Measurements from ENCODE around the gene POU6F1. TPM values are rescaled to one million over a fixed set of nuclear protein-coding genes. Genes with fewer than 3 reads are reported as not detected.

POU6F1 gene
- 0.61 to 2.3 TPM (median 1.5 TPM) in 5 replicates for total RNA-seq (2022; extraction: Qiagen RNA extraction)

GRCh38 chr12:51217968-51218606 is at the start of gene POU6F1:
TSS of gene POU6F1 (minus strand) at chr12:51218062. CDS start at chr12:51206836, 11,226 bp downstream.

GRCh38 chr12:51238510-51239334 is 20.9 kb upstream of the POU6F1 start, which contains the start of gene DAZAP2:
TSS of gene DAZAP2 (plus strand) at chr12:51238826. CDS start at chr12:51238908, 82 bp downstream.

GRCh38 chr12:51172515-51173431 is 45.1 kb downstream of the POU6F1 start, which contains the start of gene TFCP2:
TSS of gene TFCP2 (minus strand) at chr12:51173135. CDS start at chr12:51172422, 713 bp downstream.

Other genes with a start within 250 kb of the POU6F1 start
- 16.2 to 22.8 TPM (median 20.2 TPM) in 5 replicates for gene SLC11A2, start 191.7 kb downstream of the POU6F1 start, total RNA-seq (2022; extraction: Qiagen RNA extraction)
- 18.6 to 25.1 TPM (median 22.1 TPM) in 5 replicates for gene LETMD1, start 169.7 kb downstream of the POU6F1 start, total RNA-seq (2022; extraction: Qiagen RNA extraction)
- gene CSRNP2, start 134.5 kb downstream of the POU6F1 start, total RNA-seq (2022; extraction: Qiagen RNA extraction), result 10.5 to 15.2 TPM (median 13.3 TPM) in 5 replicates
- 17.6 to 21.6 TPM (median 21.1 TPM) in 5 replicates for gene TFCP2, start 44.9 kb downstream of the POU6F1 start, total RNA-seq (2022; extraction: Qiagen RNA extraction)
- gene DAZAP2, start 20.8 kb upstream of the POU6F1 start, total RNA-seq (2022; extraction: Qiagen RNA extraction), result 338 to 361 TPM (median 341 TPM) in 5 replicates
- 22.5 to 30.3 TPM (median 25.6 TPM) in 5 replicates for gene SMAGP, start 52.4 kb upstream of the POU6F1 start, total RNA-seq (2022; extraction: Qiagen RNA extraction)
- gene BIN2, start 106.1 kb upstream of the POU6F1 start, total RNA-seq (2022; extraction: Qiagen RNA extraction), result 0.14 to 0.23 TPM (median 0.19 TPM) in 5 replicates
- gene CELA1, start 128.6 kb upstream of the POU6F1 start, total RNA-seq (2022; extraction: Qiagen RNA extraction), result not detected in 5 replicates
- gene GALNT6, start 173.3 kb upstream of the POU6F1 start, total RNA-seq (2022; extraction: Qiagen RNA extraction), result 2.5 to 4.0 TPM (median 2.6 TPM) in 5 replicates
- 1.3 to 2.7 TPM (median 2.3 TPM) in 5 replicates for gene SLC4A8, start 206.8 kb upstream of the POU6F1 start, total RNA-seq (2022; extraction: Qiagen RNA extraction)